HEK293 (cell line): ENCODE measurements around the gene HMOX1.

Experiments
- CTCF ChIP-seq: fragments of 450-650 bp; formaldehyde crosslinking; IDR thresholded peaks from 2 replicates; pipeline ENCODE4 v1.5.1; 2016; ENCODE audit warnings: missing biosample characterization, missing genetic modification characterization
- GLI4 ChIP-seq: fragments of 450-650 bp; formaldehyde crosslinking; IDR thresholded peaks from 2 replicates; pipeline ENCODE4 v1.5.1; 2016; ENCODE audit warnings: missing biosample characterization, missing genetic modification characterization
- KLF8 ChIP-seq: fragments of 450-650 bp; formaldehyde crosslinking; IDR thresholded peaks from 2 replicates; pipeline ENCODE4 v1.5.1; 2016; ENCODE audit warnings: missing biosample characterization, missing genetic modification characterization
- RBAK ChIP-seq: fragments of 450-650 bp; formaldehyde crosslinking; IDR thresholded peaks from 2 replicates; pipeline ENCODE4 v1.5.1; 2016; ENCODE audit warnings: missing biosample characterization, missing genetic modification characterization
- TCF7L2 ChIP-seq: IDR thresholded peaks from 2 replicates; pipeline ENCODE4 v1.6.1; 2011; ENCODE audit warnings: low read depth, mild to moderate bottlenecking, inconsistent platforms, low read length, moderate library complexity, borderline replicate concordance
- ZNF114 ChIP-seq: fragments of 450-650 bp; formaldehyde crosslinking; IDR thresholded peaks from 2 replicates; pipeline ENCODE4 v1.5.0; 2017; ENCODE audit warnings: missing biosample characterization, missing genetic modification characterization
- ZNF248 ChIP-seq: fragments of 450-650 bp; formaldehyde crosslinking; IDR thresholded peaks from 2 replicates; pipeline ENCODE4 v1.5.1; 2017; ENCODE audit warnings: missing biosample characterization, missing genetic modification characterization

GRCh38 chr22:35418731-35419130 lies 37.8 kb downstream of the HMOX1 start:
- TF ChIP-seq GLI4 (tag by site-specific recombination) (no peak), ZNF248 (no peak), ZNF114 (tag by site-specific recombination) (no peak), TCF7L2 (no peak), KLF8 (tag by site-specific recombination) (no peak), RBAK (no peak), CTCF (no peak)
